Measurements from ENCODE around the gene ARHGAP18.

- TF ChIP-seq, protein P1, sequence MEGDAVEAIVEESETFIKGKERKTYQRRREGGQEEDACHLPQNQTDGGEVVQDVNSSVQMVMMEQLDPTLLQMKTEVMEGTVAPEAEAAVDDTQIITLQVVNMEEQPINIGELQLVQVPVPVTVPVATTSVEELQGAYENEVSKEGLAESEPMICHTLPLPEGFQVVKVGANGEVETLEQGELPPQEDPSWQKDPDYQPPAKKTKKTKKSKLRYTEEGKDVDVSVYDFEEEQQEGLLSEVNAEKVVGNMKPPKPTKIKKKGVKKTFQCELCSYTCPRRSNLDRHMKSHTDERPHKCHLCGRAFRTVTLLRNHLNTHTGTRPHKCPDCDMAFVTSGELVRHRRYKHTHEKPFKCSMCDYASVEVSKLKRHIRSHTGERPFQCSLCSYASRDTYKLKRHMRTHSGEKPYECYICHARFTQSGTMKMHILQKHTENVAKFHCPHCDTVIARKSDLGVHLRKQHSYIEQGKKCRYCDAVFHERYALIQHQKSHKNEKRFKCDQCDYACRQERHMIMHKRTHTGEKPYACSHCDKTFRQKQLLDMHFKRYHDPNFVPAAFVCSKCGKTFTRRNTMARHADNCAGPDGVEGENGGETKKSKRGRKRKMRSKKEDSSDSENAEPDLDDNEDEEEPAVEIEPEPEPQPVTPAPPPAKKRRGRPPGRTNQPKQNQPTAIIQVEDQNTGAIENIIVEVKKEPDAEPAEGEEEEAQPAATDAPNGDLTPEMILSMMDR (conservative IDR thresholded peaks at IDR 0.05; ENCODE audit: low read depth in 2 of 2) = no peak
- no peak for TF ChIP-seq EZH2phosphoT487 (IDR thresholded peaks at IDR 0.05; ENCODE audit: unreplicated experiment)
- TF ChIP-seq CREB1 (CRISPR knock-in tag; IDR thresholded peaks at IDR 0.05; ENCODE audit: low read depth) = no peak
- no peak for TF ChIP-seq ZNF331 (CRISPR knock-in tag; IDR thresholded peaks at IDR 0.05; ENCODE audit: low read depth)
- no peak for TF ChIP-seq ZNF462 (CRISPR knock-in tag; IDR thresholded peaks at IDR 0.05)
- no peak for TF ChIP-seq STAT1 (IDR thresholded peaks at IDR 0.05; ENCODE audit: unreplicated experiment)
Measured at GRCh38 chr6:129677620-129678325, 32.2 kb downstream of the ARHGAP18 start.
